ENCODE results near the gene BTBD9.
"Not testable (repeated sequence)": the region's sequence is repeated elsewhere in the genome, so short reads cannot be mapped to it uniquely, and the experiment has no call there.

BTBD9 gene

GRCh38 chr6:38144365-38144945 is 495.3 kb downstream of the BTBD9 start:
- no peak for DNase-seq (ENCODE audit: low spot score)

GRCh38 chr6:38143191-38144150 is 496.3 kb downstream of the BTBD9 start:
- DNase-seq (ENCODE audit: low spot score) = peak; percentile 76

GRCh38 chr6:38142178-38142902 is 497.4 kb downstream of the BTBD9 start:
- DNase-seq (ENCODE audit: low spot score) = no peak

- DNase-seq (ENCODE audit: low spot score) = no peak
Observed at GRCh38 chr6:38141716-38142115, 498.0 kb downstream of the BTBD9 start.

GRCh38 chr6:38141085-38141484 is 498.6 kb downstream of the BTBD9 start:
- DNase-seq (ENCODE audit: low spot score) = peak; percentile 73

- DNase-seq (ENCODE audit: low spot score) = no peak
Observed at GRCh38 chr6:38138374-38138773, 501.4 kb downstream of the BTBD9 start.

- DNase-seq (ENCODE audit: low spot score) = peak; percentile 31
Observed at GRCh38 chr6:38137608-38138265, 502.0 kb downstream of the BTBD9 start.

GRCh38 chr6:38136547-38136946 is 503.2 kb downstream of the BTBD9 start:
- peak; percentile 46 for DNase-seq (ENCODE audit: low spot score)

- peak; percentile 51 for DNase-seq (ENCODE audit: low spot score)
Observed at GRCh38 chr6:38134704-38135088, 505.0 kb downstream of the BTBD9 start.

GRCh38 chr6:38133932-38134703 is 505.6 kb downstream of the BTBD9 start:
- no peak for DNase-seq (ENCODE audit: low spot score)

- DNase-seq (ENCODE audit: low spot score) = no peak
Observed at GRCh38 chr6:38131527-38131965, 508.2 kb downstream of the BTBD9 start.

GRCh38 chr6:38127284-38127683 is 512.4 kb downstream of the BTBD9 start:
- no peak for DNase-seq (ENCODE audit: low spot score)

- not testable (repeated sequence) for DNase-seq (ENCODE audit: low spot score)
Observed at GRCh38 chr6:38124224-38124926, 515.4 kb downstream of the BTBD9 start.

- DNase-seq (ENCODE audit: low spot score) = no peak
Observed at GRCh38 chr6:38119516-38119915, 520.2 kb downstream of the BTBD9 start.

- peak; percentile 57 for DNase-seq (ENCODE audit: low spot score)
Observed at GRCh38 chr6:38118791-38119365, 520.9 kb downstream of the BTBD9 start.
